Liver (tissue), 3 donors: ENCODE data around the gene RNFT2.

Experiments used
- EGR1 ChIP-seq, 2 donors: IDR thresholded peaks; 2 replicates each; pipeline ENCODE4 v1.6.1; 2016 to 2018; ENCODE audit warnings: antibody characterized with exemption in 2 of 2, low read depth in 2 of 2
- FOXA1 ChIP-seq: IDR thresholded peaks from 2 replicates; pipeline ENCODE4 v1.6.1; 2016; ENCODE audit warnings: antibody characterized with exemption
- GABPA ChIP-seq, 2 donors: IDR thresholded peaks in 1 of 2; conservative IDR thresholded peaks in 1 of 2; 2 replicates each; pipeline ENCODE4 v1.6.1; 2016; ENCODE audit warnings: antibody characterized with exemption in 2 of 2, mild to moderate bottlenecking in 1 of 2, moderate library complexity in 1 of 2
- JUND ChIP-seq, 2 donors: IDR thresholded peaks; 2 replicates each; pipeline ENCODE4 v1.6.1; 2016; ENCODE audit warnings: antibody characterized with exemption in 2 of 2
- RAD21 ChIP-seq, 2 donors: IDR thresholded peaks; 2 replicates each; pipeline ENCODE4 v1.6.1; 2016; ENCODE audit warnings: antibody characterized with exemption in 2 of 2, mild to moderate bottlenecking in 2 of 2
- REST ChIP-seq: IDR thresholded peaks from 2 replicates; pipeline ENCODE4 v1.6.1; 2016; ENCODE audit warnings: antibody characterized with exemption, mild to moderate bottlenecking
- RXRA ChIP-seq, 2 donors: IDR thresholded peaks; 2 replicates each; pipeline ENCODE4 v1.6.1; 2017 to 2018; ENCODE audit warnings: antibody characterized with exemption in 2 of 2, mild to moderate bottlenecking in 1 of 2
- SP1 ChIP-seq: IDR thresholded peaks from 2 replicates; pipeline ENCODE4 v1.6.1; 2018; ENCODE audit warnings: antibody characterized with exemption, mild to moderate bottlenecking
- TAF1 ChIP-seq: conservative IDR thresholded peaks from 2 replicates; pipeline ENCODE4 v1.6.1; 2016; ENCODE audit warnings: antibody characterized with exemption, mild to moderate bottlenecking
- YY1 ChIP-seq: IDR thresholded peaks from 2 replicates; pipeline ENCODE4 v1.6.1; 2016; ENCODE audit warnings: antibody characterized with exemption, mild to moderate bottlenecking
- TF ChIP-seq, protein P1 (sequence below): IDR thresholded peaks from 2 replicates; pipeline ENCODE4 v1.6.1; 2016; ENCODE audit warnings: antibody characterized with exemption
- TF ChIP-seq, protein P2 (sequence below): fragments of 150-350 bp; IDR thresholded peaks from 2 replicates; pipeline ENCODE4 v1.5.1; 2017; ENCODE audit warnings: improper control_type of control experiment, low read depth, low read length; ENCODE audit not compliant: missing input control
- TF ChIP-seq, protein P3 (sequence below): IDR thresholded peaks from 2 replicates; pipeline ENCODE4 v1.6.1; 2016; ENCODE audit warnings: antibody characterized with exemption
- TF ChIP-seq, protein P4 (sequence below): IDR thresholded peaks from 2 replicates; pipeline ENCODE4 v1.6.1; 2016; ENCODE audit warnings: antibody characterized with exemption
- donor health status: healthy.
- donor health status: healthy.

- TF ChIP-seq, protein P1, sequence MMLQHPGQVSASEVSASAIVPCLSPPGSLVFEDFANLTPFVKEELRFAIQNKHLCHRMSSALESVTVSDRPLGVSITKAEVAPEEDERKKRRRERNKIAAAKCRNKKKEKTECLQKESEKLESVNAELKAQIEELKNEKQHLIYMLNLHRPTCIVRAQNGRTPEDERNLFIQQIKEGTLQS: no peak
- no peak for TF ChIP-seq TAF1
- TF ChIP-seq, protein P2, sequence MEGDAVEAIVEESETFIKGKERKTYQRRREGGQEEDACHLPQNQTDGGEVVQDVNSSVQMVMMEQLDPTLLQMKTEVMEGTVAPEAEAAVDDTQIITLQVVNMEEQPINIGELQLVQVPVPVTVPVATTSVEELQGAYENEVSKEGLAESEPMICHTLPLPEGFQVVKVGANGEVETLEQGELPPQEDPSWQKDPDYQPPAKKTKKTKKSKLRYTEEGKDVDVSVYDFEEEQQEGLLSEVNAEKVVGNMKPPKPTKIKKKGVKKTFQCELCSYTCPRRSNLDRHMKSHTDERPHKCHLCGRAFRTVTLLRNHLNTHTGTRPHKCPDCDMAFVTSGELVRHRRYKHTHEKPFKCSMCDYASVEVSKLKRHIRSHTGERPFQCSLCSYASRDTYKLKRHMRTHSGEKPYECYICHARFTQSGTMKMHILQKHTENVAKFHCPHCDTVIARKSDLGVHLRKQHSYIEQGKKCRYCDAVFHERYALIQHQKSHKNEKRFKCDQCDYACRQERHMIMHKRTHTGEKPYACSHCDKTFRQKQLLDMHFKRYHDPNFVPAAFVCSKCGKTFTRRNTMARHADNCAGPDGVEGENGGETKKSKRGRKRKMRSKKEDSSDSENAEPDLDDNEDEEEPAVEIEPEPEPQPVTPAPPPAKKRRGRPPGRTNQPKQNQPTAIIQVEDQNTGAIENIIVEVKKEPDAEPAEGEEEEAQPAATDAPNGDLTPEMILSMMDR: no peak
- no peak for TF ChIP-seq RXRA (IDR thresholded peaks at IDR 0.05)
- TF ChIP-seq, protein P3, sequence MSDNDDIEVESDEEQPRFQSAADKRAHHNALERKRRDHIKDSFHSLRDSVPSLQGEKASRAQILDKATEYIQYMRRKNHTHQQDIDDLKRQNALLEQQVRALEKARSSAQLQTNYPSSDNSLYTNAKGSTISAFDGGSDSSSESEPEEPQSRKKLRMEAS: no peak
- no peak for TF ChIP-seq JUND (IDR thresholded peaks at IDR 0.05)
- no peak for TF ChIP-seq YY1
- TF ChIP-seq, protein P4, sequence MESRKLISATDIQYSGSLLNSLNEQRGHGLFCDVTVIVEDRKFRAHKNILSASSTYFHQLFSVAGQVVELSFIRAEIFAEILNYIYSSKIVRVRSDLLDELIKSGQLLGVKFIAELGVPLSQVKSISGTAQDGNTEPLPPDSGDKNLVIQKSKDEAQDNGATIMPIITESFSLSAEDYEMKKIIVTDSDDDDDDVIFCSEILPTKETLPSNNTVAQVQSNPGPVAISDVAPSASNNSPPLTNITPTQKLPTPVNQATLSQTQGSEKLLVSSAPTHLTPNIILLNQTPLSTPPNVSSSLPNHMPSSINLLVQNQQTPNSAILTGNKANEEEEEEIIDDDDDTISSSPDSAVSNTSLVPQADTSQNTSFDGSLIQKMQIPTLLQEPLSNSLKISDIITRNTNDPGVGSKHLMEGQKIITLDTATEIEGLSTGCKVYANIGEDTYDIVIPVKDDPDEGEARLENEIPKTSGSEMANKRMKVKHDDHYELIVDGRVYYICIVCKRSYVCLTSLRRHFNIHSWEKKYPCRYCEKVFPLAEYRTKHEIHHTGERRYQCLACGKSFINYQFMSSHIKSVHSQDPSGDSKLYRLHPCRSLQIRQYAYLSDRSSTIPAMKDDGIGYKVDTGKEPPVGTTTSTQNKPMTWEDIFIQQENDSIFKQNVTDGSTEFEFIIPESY: no peak
- no peak for TF ChIP-seq GABPA (IDR thresholded peaks at IDR 0.05 in 1 of 2, conservative IDR thresholded peaks at IDR 0.05 in 1 of 2)
- no peak for TF ChIP-seq REST
- TF ChIP-seq SP1: no peak
- no peak for TF ChIP-seq RAD21 (IDR thresholded peaks at IDR 0.05)
- TF ChIP-seq EGR1 (IDR thresholded peaks at IDR 0.05; ENCODE audit: low read depth in 2 of 2): no peak
- no peak for TF ChIP-seq FOXA1
These were observed 61.8 kb downstream of the RNFT2 start for GRCh38 chr12:116799955-116800354.
